K562 (cell line): ENCODE measurements around the gene MMP20. TPM values are rescaled to one million over a fixed set of nuclear protein-coding genes. Genes with fewer than 3 reads are reported as not detected.

Experiments
- ATAC-seq: fragments of 200-7000 bp; cut with Tn5 transposase; 3 replicates; pipeline ENCODE4 v1.9.1; 2020; ENCODE audit warnings: moderate library complexity
- BruUV-seq: library from RNA; stranded (reverse); fragments of 400-500 nt; replicated peaks from 2 replicates; lab custom pipeline; 2021; lab: Mats Ljungman, UMichigan
- CTCF ChIA-PET: fragments of 300-600 bp; formaldehyde crosslinking; extraction: SDS; loops from one replicate; lab custom pipeline; 2021; ENCODE audit warnings: low intra/inter-chr PET ratio; lab: Yijun Ruan, JAX
- POLR2A ChIA-PET: fragments of 300-600, 350-650 bp; sonication (Branson Sonifier 250); formaldehyde crosslinking; extraction: SDS; loops from one replicate; lab custom pipeline; 2021; ENCODE audit warnings: antibody characterized with exemption, inconsistent platforms; lab: Yijun Ruan, JAX
- DNase-seq, 4 experiments: peaks; one replicate each; pipeline versions ENCODE4 v3.0.0 to v3.0.0-alpha.2; 2011 to 2018; ENCODE audit warnings: low spot score in 3 of 4, mixed read lengths in 3 of 4; ENCODE audit errors: extremely low read depth in 1 of 4
- FAIRE-seq: peaks from 2 replicates; lab custom pipeline; 2011; peaks lifted over from hg19 to GRCh38; lab: Jason Lieb, UNC
- H2AFZ ChIP-seq: 2 replicates; pipeline ENCODE4 v1.6.0; 2011; ENCODE audit warnings: low read depth, low read length, control low read depth, inconsistent platforms
- H3K27ac ChIP-seq: fragments of 200-600 bp; 3 replicates; pipeline ENCODE4 v1.8.0; 2011; ENCODE audit warnings: low read depth, mild to moderate bottlenecking, control low read depth, inconsistent platforms, low read length, moderate library complexity, mixed read lengths; ENCODE audit errors: extremely low read depth
- H3K27me3 ChIP-seq, 2 experiments: fragments of 300-600 bp in 1 of 2; 2 replicates in 1 of 2; 3 replicates in 1 of 2; pipeline versions ENCODE4 v1.6.0 to v1.8.0; 2011; ENCODE audit warnings: inconsistent platforms in 2 of 2, low read length in 2 of 2, mild to moderate bottlenecking in 1 of 2, mixed read lengths in 1 of 2, moderate library complexity in 1 of 2; ENCODE audit not compliant: control insufficient read depth in 2 of 2, insufficient read depth in 2 of 2
- H3K36me3 ChIP-seq: fragments of 300-600 bp; 3 replicates; pipeline ENCODE4 v1.8.0; 2011; ENCODE audit warnings: mild to moderate bottlenecking, low read length, inconsistent platforms; ENCODE audit not compliant: control insufficient read depth, insufficient read depth
- H3K4me1 ChIP-seq, 2 experiments: fragments of 200-600 bp in 1 of 2; replicated peaks in 1 of 2; 2 replicates in 1 of 2; 3 replicates in 1 of 2; pipeline versions ENCODE4 v1.5.1 to v1.8.0; 2011; ENCODE audit warnings: inconsistent platforms in 2 of 2, low read length in 2 of 2, mild to moderate bottlenecking in 1 of 2, mixed read lengths in 1 of 2, moderate library complexity in 1 of 2; ENCODE audit not compliant: control insufficient read depth in 2 of 2, insufficient read depth in 2 of 2
- H3K4me2 ChIP-seq: 2 replicates; pipeline ENCODE4 v1.6.1; 2011; ENCODE audit warnings: low read length, control low read depth, inconsistent platforms, mixed read lengths; ENCODE audit not compliant: insufficient read depth
- H3K4me3 ChIP-seq: fragments of 200-600 bp; sonication (generic), shearing (Covaris generic); 2 replicates; pipeline ENCODE4 v1.5.1; 2016; ENCODE audit warnings: control low read depth, inconsistent platforms
- H3K79me2 ChIP-seq: fragments of 200-600 bp; 3 replicates; pipeline ENCODE4 v1.8.0; 2011; ENCODE audit warnings: low read length, inconsistent platforms; ENCODE audit not compliant: control insufficient read depth, insufficient read depth
- H3K9ac ChIP-seq, 2 experiments: 2 replicates each; pipeline versions ENCODE4 v1.6.0 to v1.6.1; 2011; ENCODE audit warnings: low read depth in 2 of 2, low read length in 2 of 2, control low read depth in 1 of 2, inconsistent platforms in 1 of 2, mild to moderate bottlenecking in 1 of 2, mixed read lengths in 1 of 2; ENCODE audit not compliant: insufficient read depth in 1 of 2
- H3K9me1 ChIP-seq: one replicate; pipeline ENCODE4 v1.6.0; 2011; ENCODE audit warnings: inconsistent platforms, mild to moderate bottlenecking, low read length, moderate library complexity; ENCODE audit not compliant: control insufficient read depth, insufficient read depth
- H3K9me3 ChIP-seq: replicated peaks from 2 replicates; pipeline ENCODE4 v1.5.1; 2011; ENCODE audit warnings: low read depth, low read length, inconsistent platforms; ENCODE audit not compliant: control insufficient read depth, insufficient read depth
- H4K20me1 ChIP-seq: replicated peaks from 2 replicates; pipeline ENCODE4 v1.6.1; 2011; ENCODE audit warnings: low read length, inconsistent platforms, mixed read lengths; ENCODE audit not compliant: control insufficient read depth, insufficient read depth
- KDM4B ChIP-seq, 2 experiments: fragments of 450-650 bp in 1 of 2; sonication (generic) in 1 of 2; IDR thresholded peaks; 2 replicates each; pipeline ENCODE4 v1.6.1; 2016 to 2017; ENCODE audit warnings: borderline replicate concordance in 2 of 2, antibody characterized with exemption in 1 of 2, low read depth in 1 of 2, mild to moderate bottlenecking in 1 of 2
- MNT ChIP-seq, 2 experiments: fragments of 450-650 bp; conservative IDR thresholded peaks; 2 replicates each; pipeline ENCODE4 v1.6.1; 2017; ENCODE audit warnings: mild to moderate bottlenecking in 2 of 2, moderate library complexity in 2 of 2
- NRF1 ChIP-seq, 2 experiments: fragments of 450-650 bp; IDR thresholded peaks in 1 of 2; conservative IDR thresholded peaks in 1 of 2; 2 replicates each; pipeline ENCODE4 v1.6.1; 2014; ENCODE audit warnings: mild to moderate bottlenecking in 2 of 2
- PKNOX1 ChIP-seq: fragments of 450-650 bp; IDR thresholded peaks from 2 replicates; pipeline ENCODE4 v1.6.1; 2016
- TSC22D4 ChIP-seq: fragments of 450-650 bp; IDR thresholded peaks from 2 replicates; pipeline ENCODE4 v1.6.1; 2016; ENCODE audit warnings: missing genetic modification characterization, missing biosample characterization, control low read depth
- ZNF740 ChIP-seq, 3 experiments: fragments of 200-800 bp in 1 of 3; sonication (Bioruptor generic) in 1 of 3; sonication (generic) in 1 of 3; formaldehyde crosslinking in 1 of 3; IDR thresholded peaks; 2 replicates each; pipeline versions ENCODE4 v1.6.1 to v1.8.0; 2016 to 2022; ENCODE audit warnings: mild to moderate bottlenecking in 2 of 3, missing compliant biosample characterization in 2 of 3, missing genetic modification characterization in 2 of 3, missing genetic modification reagents in 1 of 3
- ZNF780A ChIP-seq: fragments of 250-450 bp; sonication (Bioruptor Pico); IDR thresholded peaks from 2 replicates; pipeline ENCODE4 v1.5.0; 2021; ENCODE audit warnings: mild to moderate bottlenecking
- whole genome bisulfite sequencing: fragments of 100-300 bp; shearing (Covaris generic); methylation state at CpG from one replicate; pipeline ENCODE4 v1.1.6; 2016; ENCODE audit warnings: low coverage, mixed read lengths; ENCODE audit not compliant: insufficient coverage; ENCODE audit errors: missing lambda C conversion rate; 5-methylcytosine and 5-hydroxymethylcytosine counted together
- in situ Hi-C: fragments of 300-500 bp; cut with MboI; formaldehyde crosslinking; loops from 4 replicates; pipeline ENCODE4 v1.15.0; 2018; ENCODE audit warnings: inconsistent platforms, mixed read lengths
- intact Hi-C: fragments of 100-400 bp; cut with micrococcal nuclease; formaldehyde crosslinking; loops from 2 replicates; pipeline ENCODE4 v1.14.2; 2022
- polyA plus RNA-seq, 8 experiments: library from polyadenylated mRNA; depleted of rRNA in 4 of 8; stranded (reverse) in 5 of 8; unstranded in 3 of 8; fragments of >200 nt; fragmentation: Nextera tagmentation in 2 of 8; fragmentation: Illumina TruSeq in 1 of 8; extraction: Ambion mirVana in 2 of 8; extraction: Trizol in 1 of 8; gene quantifications; 2 replicates each; pipeline versions ENCODE4 v1.2.1 to v1.2.3, GENCODE V29; 2011 to 2014; ENCODE audit warnings: inconsistent platforms in 1 of 8, missing spikeins in 1 of 8
- total RNA-seq, 7 experiments: library from RNA; depleted of rRNA in 6 of 7; stranded (reverse); fragments of >200 nt in 6 of 7; fragmentation: Illumina TruSeq in 2 of 7; extraction: Trizol in 2 of 7; gene quantifications; 2 replicates each; pipeline versions ENCODE4 v1.2.1 to v1.2.3, GENCODE V29; 2011 to 2021; ENCODE audit warnings: low replicate concordance in 1 of 7

The MMP20 gene
- total and polyA plus RNA-seq, 9 of the 15 experiments (the other 6 are each of a cell fraction or from before 2014, with no cell fraction given) = not detected

GRCh38 chr11:102544594-102544993 lies 80.5 kb downstream of the MMP20 start:
- intact Hi-C loops (no loop called here), in situ Hi-C loops (no loop called here)
- FAIRE-seq (no peak), DNase-seq (no peak)
- no peak overlapping the region for H3K27ac ChIP-seq
- H4K20me1 ChIP-seq = no peaks in the 10 kb centered on the region
- no peaks in the 10 kb centered on the region for H3K9me1 ChIP-seq
- H3K36me3 ChIP-seq = no peaks in the 10 kb centered on the region
- H3K4me1 ChIP-seq = no peaks in the 10 kb centered on the region
- H3K4me3 ChIP-seq = no peak overlapping the region
- H3K9me3 ChIP-seq = no peaks in the 10 kb centered on the region
- no peak for TF ChIP-seq ZNF780A (CRISPR knock-in tag)
- no peak for TF ChIP-seq TSC22D4 (tag)
- no peak for TF ChIP-seq MNT (conservative IDR thresholded peaks at IDR 0.05)
- TF ChIP-seq ZNF740 (CRISPR knock-in tag; IDR thresholded peaks at IDR 0.05) = no peak
- TF ChIP-seq ZNF740 (tag; IDR thresholded peaks at IDR 0.05) = no peak
- TF ChIP-seq NRF1 (conservative IDR thresholded peaks at IDR 0.05 in 1 of 2, IDR thresholded peaks at IDR 0.05 in 1 of 2) = no peak
- no peak for TF ChIP-seq PKNOX1
- TF ChIP-seq KDM4B (IDR thresholded peaks at IDR 0.05; ENCODE audit: borderline replicate concordance in 2 of 2, low read depth in 1 of 2) = no peak
- TF ChIP-seq, all 486 proteins: peak for 0
- ChIA-PET POLR2A (no interaction called here), CTCF (no interaction called here)
- H3K4me2 ChIP-seq = no peak overlapping the region
- no peak overlapping the region for H2AFZ ChIP-seq
- H3K27me3 ChIP-seq = no peaks in the 10 kb centered on the region; a peak in 1 of 5 replicates
- WGBS = 0% methylated on average over 1 of the region's 1 CpG
- H3K79me2 ChIP-seq = no peaks in the 10 kb centered on the region
- BruUV-seq = no TSS peak
- no peak overlapping the region for H3K9ac ChIP-seq
- no peak for ATAC-seq
